Dendritic cell treated with granulocyte-macrophage colony-stimulating factor and Interleukin-4, amounts not matched to agents 40 ng/mL and 50 ng/mL, for 4 days (primary cell): ENCODE measurements around the gene MLXIP.

Experiments
- H3K27ac Mint-ChIP-seq: one replicate; pipeline ENCODE4 v1.8.0; 2022; ENCODE audit warnings: mild to moderate bottlenecking, mixed read lengths
- H3K27me3 Mint-ChIP-seq: one replicate; pipeline ENCODE4 v1.8.0; 2022; ENCODE audit warnings: mild to moderate bottlenecking, mixed read lengths
- H3K36me3 Mint-ChIP-seq: one replicate; pipeline ENCODE4 v1.8.0; 2022; ENCODE audit warnings: low read depth, mixed read lengths
- H3K4me1 Mint-ChIP-seq: one replicate; pipeline ENCODE4 v1.8.0; 2022; ENCODE audit warnings: low read depth, mixed read lengths
- H3K4me3 Mint-ChIP-seq: one replicate; pipeline ENCODE4 v1.8.0; 2022; ENCODE audit warnings: mild to moderate bottlenecking, moderate library complexity, mixed read lengths
- H3K9me3 Mint-ChIP-seq: one replicate; pipeline ENCODE4 v1.8.0; 2022; ENCODE audit warnings: mixed read lengths
- intact Hi-C: fragments of 100-400 bp; cut with micrococcal nuclease; formaldehyde crosslinking; loops from one replicate; pipeline ENCODE4 v1.15.0; 2022

The MLXIP gene

DNA sequence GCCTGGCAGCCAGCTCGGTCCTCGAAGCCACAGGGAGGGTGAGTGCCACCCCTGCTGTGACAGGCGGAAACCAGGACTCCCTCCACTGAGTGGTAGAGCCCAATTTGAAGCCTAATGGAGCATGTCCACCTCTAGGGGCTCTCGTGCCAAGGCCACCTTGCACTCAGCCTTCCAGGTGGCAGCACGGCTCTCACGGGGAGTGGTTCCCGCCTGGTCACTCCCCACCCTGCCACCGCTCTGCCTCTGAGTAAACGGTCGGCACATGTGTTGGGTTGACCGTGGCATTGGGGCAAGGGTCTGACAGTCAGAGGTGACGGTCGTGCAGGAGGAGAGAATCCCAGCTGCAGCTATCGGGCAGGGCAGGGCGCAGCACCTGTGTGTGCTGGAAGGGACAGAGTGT is 60.7 kb downstream of the MLXIP start:
- Mint-ChIP-seq H3K4me3 (no peak overlapping the region), H3K27ac (no peak overlapping the region), H3K36me3 (peaks cover 100% of the 10 kb centered on the region), H3K4me1 (peaks cover 5% of the 10 kb centered on the region), H3K27me3 (no peaks in the 10 kb centered on the region), H3K9me3 (no peaks in the 10 kb centered on the region)
- intact Hi-C loops = no loop called here

DNA sequence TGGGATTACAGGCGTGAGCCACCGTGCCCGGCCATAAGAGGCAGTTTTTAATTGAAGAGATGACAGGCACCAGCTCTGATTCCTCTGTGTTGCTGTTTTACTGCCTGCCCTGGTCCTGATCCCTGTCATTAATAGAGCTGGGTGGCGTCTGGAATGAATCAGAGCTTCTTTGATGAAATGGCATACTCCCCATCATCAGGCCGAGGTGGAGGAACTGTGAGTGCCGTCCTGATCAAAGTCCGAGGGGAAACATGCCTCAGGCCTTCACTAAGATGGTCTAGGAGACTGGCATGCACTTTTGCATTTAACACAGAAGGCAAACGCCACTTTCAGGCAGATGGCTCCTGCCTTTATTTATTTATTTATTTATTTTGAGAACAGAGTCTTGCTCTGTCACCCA is 61.4 kb downstream of the MLXIP start:
- intact Hi-C loops = no loop called here
- Mint-ChIP-seq H3K27ac (no peak overlapping the region), H3K4me3 (no peak overlapping the region), H3K27me3 (no peaks in the 10 kb centered on the region), H3K4me1 (peaks cover 5% of the 10 kb centered on the region), H3K36me3 (peaks cover 100% of the 10 kb centered on the region), H3K9me3 (no peaks in the 10 kb centered on the region)

DNA sequence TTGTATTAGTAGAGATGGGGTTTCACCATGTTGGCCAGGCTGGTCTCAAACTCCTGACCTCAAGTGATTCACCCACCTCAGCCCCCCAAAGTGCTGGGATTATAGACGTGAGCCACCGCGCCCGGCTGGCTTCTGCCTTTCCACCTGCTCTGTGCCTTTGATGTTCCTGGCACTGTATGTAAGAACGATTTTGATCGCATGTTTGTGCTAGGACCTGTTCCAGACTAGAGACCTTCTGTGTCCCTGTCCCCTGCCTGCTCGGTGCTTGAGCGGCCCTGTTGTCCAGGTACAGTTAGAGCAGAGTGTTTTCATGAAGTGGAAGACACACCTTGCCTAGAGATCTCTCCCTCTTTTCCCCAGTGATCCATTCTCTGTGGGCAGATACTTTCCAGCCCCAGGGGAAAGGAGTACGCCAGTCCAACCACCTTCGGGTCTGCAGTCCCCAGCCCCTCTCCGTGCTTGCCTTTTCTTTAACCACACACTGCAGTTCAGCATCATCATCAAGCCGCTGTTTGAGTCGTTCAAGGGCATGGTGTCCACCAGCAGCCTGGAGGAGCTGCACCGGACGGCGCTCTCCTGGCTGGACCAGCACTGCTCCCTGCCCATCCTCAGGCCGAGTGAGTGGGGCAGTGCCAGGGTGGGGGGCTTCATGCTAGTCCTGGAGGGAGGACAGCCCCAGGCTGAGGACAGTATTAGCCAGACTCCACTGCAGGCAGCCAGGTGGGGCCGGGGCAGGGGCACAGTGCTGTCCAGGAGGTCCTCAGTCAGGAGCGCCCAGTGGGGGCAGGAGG is 62.1 kb downstream of the MLXIP start:
- intact Hi-C loops = no loop called here
- no peak overlapping the region for H3K4me3 Mint-ChIP-seq
- H3K4me1 Mint-ChIP-seq = peaks cover 5% of the 10 kb centered on the region
- no peak overlapping the region for H3K27ac Mint-ChIP-seq
- peaks cover 99% of the 10 kb centered on the region for H3K36me3 Mint-ChIP-seq
- H3K27me3 Mint-ChIP-seq = no peaks in the 10 kb centered on the region
- H3K9me3 Mint-ChIP-seq = no peaks in the 10 kb centered on the region

DNA sequence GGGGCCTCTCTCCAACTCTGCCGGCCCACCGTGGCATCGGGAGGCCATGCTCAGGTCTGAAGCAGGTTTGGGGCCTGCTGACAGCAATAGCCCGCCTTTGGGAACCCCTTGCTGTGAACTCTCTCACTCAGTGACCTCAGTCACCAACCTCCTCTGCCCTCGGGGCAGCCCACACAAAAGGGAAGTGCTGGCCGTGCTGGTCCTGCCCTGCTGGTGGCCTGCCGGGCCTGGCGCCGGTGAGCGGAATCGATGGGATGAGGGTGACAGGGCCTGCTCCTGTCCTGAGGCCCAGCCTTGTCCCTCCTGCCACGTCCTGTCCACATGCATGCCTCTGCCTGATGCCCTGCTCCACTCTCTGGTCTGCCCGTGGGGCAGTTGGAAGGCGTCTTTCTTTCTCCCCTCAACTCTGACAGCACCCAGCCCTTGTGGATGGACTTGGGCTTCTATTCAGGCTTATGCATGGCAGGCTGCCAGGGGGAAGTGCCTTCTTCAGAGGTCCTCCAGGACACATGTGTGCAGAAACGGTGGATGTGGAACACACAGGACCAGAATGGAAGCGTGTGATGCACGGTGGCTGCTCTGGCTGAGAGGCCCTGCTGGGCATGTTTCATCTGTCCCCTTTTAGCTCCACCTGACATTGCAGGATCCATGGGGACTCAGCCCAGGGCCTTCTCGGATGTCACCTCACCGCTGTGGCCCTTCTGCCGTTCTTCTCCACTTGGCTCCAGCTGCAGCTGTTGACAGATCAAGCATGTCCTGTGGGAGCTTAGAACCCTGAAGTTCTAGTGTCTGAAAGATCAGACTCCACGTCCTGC is 63.6 kb downstream of the MLXIP start:
- Mint-ChIP-seq H3K27ac (no peak overlapping the region), H3K36me3 (peaks cover 99% of the 10 kb centered on the region), H3K4me3 (no peak overlapping the region), H3K4me1 (peaks cover 5% of the 10 kb centered on the region), H3K27me3 (no peaks in the 10 kb centered on the region), H3K9me3 (no peaks in the 10 kb centered on the region)
- intact Hi-C loops = no loop called here

- Mint-ChIP-seq H3K4me1 (peaks cover 5% of the 10 kb centered on the region), H3K9me3 (no peaks in the 10 kb centered on the region), H3K4me3 (no peak overlapping the region), H3K27ac (no peak overlapping the region), H3K36me3 (peaks cover 93% of the 10 kb centered on the region), H3K27me3 (no peaks in the 10 kb centered on the region)
- intact Hi-C loops = no loop called here
Observed at GRCh38 chr12:122142857-122143256, 64.3 kb downstream of the MLXIP start.

DNA sequence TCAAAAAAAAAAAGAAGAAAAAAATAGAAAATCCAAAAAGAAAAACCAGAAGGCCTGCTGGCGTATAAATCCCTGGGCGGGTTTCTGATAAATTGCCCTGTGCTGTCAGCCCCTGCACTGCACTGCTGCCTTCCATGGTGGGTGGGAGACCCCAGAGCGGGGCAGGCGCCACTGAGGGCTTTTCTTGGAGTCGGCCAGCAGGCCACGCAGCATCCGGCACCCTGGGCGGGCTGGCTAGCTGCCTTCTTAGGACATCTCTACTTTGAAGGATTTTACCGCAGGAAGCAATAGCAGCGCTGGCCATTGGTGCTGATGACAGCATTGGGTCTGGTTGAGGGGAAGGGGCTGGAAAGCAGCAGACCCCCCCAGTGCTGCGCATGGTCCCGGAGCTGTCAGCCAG is 66.3 kb downstream of the MLXIP start:
- H3K4me1 Mint-ChIP-seq = peaks cover 9% of the 10 kb centered on the region
- peaks cover 73% of the 10 kb centered on the region for H3K36me3 Mint-ChIP-seq
- no peaks in the 10 kb centered on the region for H3K9me3 Mint-ChIP-seq
- H3K27me3 Mint-ChIP-seq = peaks cover 2% of the 10 kb centered on the region
- intact Hi-C loops = no loop called here
- no peak overlapping the region for H3K27ac Mint-ChIP-seq
- H3K4me3 Mint-ChIP-seq = no peak overlapping the region

DNA sequence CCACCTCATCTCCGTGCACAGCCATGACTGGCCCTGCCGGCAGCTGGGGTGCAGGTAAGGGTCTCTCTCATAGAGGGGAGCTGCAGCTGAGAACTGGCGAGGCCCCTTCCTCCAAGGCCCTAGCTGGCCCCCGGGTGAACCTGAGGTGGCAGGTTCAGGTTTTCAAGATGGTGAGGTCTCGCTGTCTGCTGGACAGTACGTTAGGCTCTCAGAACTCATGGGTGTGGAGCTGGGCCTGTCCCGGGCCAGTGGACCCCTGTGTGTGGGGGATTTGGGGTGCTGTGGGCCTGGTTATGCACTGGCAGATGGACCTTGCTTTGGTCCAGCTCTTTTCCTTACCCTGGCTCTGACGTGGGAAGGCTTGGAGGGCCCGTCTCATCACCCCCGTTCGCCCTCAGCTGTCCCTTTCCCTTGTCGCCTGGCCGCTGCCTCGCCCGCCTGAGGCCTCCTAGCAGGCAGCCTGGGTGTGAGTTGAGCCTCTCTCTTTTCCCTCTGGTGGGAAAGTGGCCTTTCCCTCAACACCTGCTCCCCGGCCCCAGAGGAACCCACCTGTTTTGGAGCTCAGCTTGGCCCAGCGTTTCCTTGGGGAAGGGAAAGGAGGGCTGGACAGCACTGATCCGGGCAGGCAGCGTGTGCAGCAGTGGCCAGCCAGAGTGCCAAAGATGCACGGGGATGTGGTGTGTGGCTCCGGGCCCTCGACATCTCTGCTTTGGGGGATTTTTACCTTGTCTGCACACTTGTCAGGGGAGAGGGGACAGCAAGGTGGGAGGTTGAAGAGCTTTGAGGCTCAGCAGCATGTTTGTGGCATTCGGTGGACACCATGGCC is 67.2 kb downstream of the MLXIP start:
- no peak overlapping the region for H3K4me3 Mint-ChIP-seq
- H3K4me1 Mint-ChIP-seq = peaks cover 7% of the 10 kb centered on the region
- no peak overlapping the region for H3K27ac Mint-ChIP-seq
- H3K27me3 Mint-ChIP-seq = peaks cover 2% of the 10 kb centered on the region
- H3K9me3 Mint-ChIP-seq = no peaks in the 10 kb centered on the region
- H3K36me3 Mint-ChIP-seq = peaks cover 64% of the 10 kb centered on the region
- intact Hi-C loops = no loop called here

DNA sequence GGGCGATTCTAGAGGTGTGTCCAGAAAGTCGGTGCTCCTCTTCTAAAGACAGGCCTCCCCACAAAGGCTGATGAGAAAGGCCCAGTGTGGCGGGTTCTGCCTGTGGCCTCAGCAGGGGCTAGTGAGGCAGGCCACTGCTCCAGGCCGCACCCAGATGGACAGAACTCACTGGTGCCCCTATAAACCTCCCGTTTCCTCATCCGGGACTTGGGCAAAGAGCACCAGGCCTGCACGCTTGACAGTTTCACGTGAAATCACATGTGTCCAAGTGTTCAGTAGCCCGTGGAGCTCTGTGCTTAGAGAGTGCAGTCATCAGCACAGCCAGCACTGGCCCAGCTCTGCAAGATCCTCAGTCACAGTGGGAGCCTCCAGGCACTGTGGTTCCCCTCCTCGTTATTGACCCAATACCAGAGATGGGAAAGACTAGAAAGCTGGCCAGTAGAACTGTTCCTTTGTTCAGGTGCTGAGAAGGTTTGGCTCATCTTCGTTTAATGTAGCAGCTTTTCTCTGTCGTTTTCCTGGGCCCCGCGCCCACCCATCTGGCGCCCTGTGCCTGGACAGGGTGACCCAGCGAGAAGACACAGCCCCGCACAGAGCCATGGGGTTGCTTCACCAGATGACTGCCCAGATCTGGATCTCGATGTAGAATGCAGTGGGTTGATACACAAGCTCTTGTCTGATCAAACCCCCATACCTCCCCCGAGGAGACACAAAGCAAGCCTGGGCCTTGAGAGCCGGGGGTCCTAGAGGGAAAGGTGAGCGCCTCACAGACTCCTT is 69.1 kb downstream of the MLXIP start:
- Mint-ChIP-seq H3K27me3 (peaks cover 2% of the 10 kb centered on the region), H3K4me1 (peaks cover 4% of the 10 kb centered on the region), H3K36me3 (peaks cover 45% of the 10 kb centered on the region), H3K9me3 (no peaks in the 10 kb centered on the region), H3K4me3 (no peak overlapping the region), H3K27ac (no peak overlapping the region)
- intact Hi-C loops = no loop called here

- Mint-ChIP-seq H3K9me3 (no peaks in the 10 kb centered on the region), H3K36me3 (peaks cover 35% of the 10 kb centered on the region), H3K27ac (no peak overlapping the region), H3K27me3 (peaks cover 2% of the 10 kb centered on the region), H3K4me3 (no peak overlapping the region), H3K4me1 (peaks cover 4% of the 10 kb centered on the region)
- intact Hi-C loops = no loop called here
Observed at GRCh38 chr12:122148657-122149056, 70.1 kb downstream of the MLXIP start.

DNA sequence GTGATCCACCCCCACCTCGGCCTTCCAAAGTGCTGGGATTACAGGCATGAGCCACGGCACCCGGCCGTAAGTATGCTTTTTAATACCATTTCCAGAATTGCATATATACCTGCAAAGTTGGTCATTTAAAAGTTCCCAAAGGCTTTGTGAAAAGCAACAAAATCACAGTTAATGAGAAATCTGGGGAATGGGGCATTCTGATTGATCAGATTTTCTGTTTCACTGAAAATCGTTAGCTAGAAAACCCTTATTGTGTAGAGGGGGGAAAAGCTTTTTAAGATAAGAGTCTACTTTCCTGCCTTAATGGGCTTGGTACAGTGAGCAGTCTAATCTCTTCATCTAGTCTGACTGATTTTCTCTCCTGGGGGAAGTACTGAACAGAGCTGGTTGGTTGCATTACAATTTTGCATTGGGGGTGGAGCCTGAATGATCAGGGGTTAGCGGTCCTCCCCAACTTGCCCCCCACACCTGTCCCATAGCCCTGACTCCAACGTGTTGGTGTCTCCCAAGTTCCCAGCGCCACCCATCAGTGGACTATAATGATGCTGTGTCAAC is 71.6 kb downstream of the MLXIP start:
- H3K9me3 Mint-ChIP-seq = no peaks in the 10 kb centered on the region
- H3K36me3 Mint-ChIP-seq = peaks cover 20% of the 10 kb centered on the region
- H3K27ac Mint-ChIP-seq = no peak overlapping the region
- H3K4me3 Mint-ChIP-seq = no peak overlapping the region
- peaks cover 4% of the 10 kb centered on the region for H3K4me1 Mint-ChIP-seq
- intact Hi-C loops = no loop called here
- H3K27me3 Mint-ChIP-seq = peaks cover 2% of the 10 kb centered on the region

GRCh38 chr12:122152754-122153153 is 74.2 kb downstream of the MLXIP start:
- Mint-ChIP-seq H3K4me3 (no peak overlapping the region), H3K4me1 (peaks cover 4% of the 10 kb centered on the region), H3K36me3 (no peaks in the 10 kb centered on the region), H3K27ac (no peak overlapping the region), H3K9me3 (no peaks in the 10 kb centered on the region), H3K27me3 (peaks cover 2% of the 10 kb centered on the region)
- intact Hi-C loops = no loop called here

- Mint-ChIP-seq H3K27ac (no peak overlapping the region), H3K27me3 (no peaks in the 10 kb centered on the region), H3K4me3 (no peak overlapping the region), H3K4me1 (no peaks in the 10 kb centered on the region), H3K36me3 (no peaks in the 10 kb centered on the region), H3K9me3 (no peaks in the 10 kb centered on the region)
- intact Hi-C loops = no loop called here
Observed at GRCh38 chr12:122155705-122156104, 77.1 kb downstream of the MLXIP start.

DNA sequence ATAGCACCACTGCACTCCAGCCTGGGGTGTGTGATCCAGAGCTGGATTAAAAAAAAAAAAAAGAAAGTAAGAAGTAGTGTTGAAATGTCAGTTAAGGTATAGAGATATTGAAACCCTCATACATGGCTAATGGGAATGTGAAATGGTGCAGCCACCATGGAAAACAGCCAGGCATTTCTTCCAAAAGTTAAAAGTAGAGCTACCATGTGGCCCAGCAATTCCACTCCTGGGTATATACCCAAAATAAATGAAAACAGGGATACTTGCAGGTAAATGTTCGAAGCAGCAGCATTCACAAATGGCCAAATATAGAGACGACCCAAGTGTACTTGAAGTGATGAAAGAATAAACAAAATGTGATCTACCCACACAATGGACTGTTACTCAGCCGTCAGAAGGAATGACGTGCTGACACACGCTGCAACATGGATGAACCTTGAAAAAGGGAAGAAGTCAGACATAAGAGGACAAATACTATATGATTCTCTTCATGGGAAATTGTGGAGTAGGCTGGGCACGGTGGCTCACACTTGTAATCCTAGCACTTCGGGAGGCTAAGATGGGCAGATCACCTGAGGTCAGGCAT is 80.2 kb downstream of the MLXIP start:
- Mint-ChIP-seq H3K4me1 (no peaks in the 10 kb centered on the region), H3K27me3 (peaks cover 3% of the 10 kb centered on the region), H3K27ac (no peak overlapping the region), H3K4me3 (no peak overlapping the region), H3K9me3 (no peaks in the 10 kb centered on the region), H3K36me3 (no peaks in the 10 kb centered on the region)
- intact Hi-C loops = no loop called here
